ENCODE measurements around the gene MGME1.
"Not testable (repeated sequence)": the region's sequence is repeated elsewhere in the genome, so short reads cannot be mapped to it uniquely, and the experiment has no call there.

Gene MGME1

DNA sequence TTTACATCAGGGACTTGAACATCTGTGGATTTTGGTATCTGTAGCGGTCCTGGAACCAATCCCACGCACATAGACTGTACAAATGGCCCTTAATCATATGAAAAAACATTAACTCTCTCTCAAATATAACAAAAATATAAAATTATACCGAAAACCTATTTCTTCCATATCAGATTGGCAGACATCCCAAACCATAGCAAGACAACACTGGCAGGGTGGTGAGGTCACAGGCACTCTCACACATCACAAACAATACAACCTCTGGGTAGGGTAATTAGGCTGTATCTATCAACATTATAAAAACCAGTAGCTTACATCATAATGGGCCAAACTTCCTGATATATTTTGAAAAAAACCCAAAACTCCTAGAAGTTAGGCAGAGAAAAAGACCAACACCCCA lies 48.0 kb downstream of the MGME1 start:
- H3K4me3 ChIP-seq (replicated peaks; ENCODE audit: low read depth, low read length), result no peak overlapping the region
- TF ChIP-seq, protein P1, sequence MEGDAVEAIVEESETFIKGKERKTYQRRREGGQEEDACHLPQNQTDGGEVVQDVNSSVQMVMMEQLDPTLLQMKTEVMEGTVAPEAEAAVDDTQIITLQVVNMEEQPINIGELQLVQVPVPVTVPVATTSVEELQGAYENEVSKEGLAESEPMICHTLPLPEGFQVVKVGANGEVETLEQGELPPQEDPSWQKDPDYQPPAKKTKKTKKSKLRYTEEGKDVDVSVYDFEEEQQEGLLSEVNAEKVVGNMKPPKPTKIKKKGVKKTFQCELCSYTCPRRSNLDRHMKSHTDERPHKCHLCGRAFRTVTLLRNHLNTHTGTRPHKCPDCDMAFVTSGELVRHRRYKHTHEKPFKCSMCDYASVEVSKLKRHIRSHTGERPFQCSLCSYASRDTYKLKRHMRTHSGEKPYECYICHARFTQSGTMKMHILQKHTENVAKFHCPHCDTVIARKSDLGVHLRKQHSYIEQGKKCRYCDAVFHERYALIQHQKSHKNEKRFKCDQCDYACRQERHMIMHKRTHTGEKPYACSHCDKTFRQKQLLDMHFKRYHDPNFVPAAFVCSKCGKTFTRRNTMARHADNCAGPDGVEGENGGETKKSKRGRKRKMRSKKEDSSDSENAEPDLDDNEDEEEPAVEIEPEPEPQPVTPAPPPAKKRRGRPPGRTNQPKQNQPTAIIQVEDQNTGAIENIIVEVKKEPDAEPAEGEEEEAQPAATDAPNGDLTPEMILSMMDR (IDR thresholded peaks at IDR 0.05; ENCODE audit: low read depth, low read length, missing control alignments), result no peak
- DNase-seq (ENCODE audit: extremely low read depth, low read depth), result no peak

DNA sequence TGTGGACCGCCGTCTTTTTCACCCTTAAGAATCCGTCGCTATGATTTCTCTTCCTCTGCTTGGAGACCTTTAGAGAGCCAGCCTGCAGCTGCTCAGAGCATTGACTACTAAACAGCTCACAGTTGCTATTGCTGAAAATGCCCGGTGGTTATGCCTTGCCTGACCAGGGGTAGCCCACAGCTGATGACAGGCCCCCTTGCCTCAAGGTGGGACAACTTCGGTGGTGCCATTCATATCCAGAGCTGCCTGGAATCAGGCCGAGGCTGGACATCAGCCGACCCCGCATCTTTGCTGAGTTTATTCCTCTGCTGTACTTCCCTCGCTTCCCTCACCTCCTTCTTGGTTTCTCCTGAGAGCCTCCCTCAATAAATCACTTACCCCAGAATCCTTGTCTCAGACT lies 49.3 kb downstream of the MGME1 start:
- TF ChIP-seq, protein P1 (IDR thresholded peaks at IDR 0.05; ENCODE audit: low read depth, low read length, missing control alignments), result no peak
- H3K4me3 ChIP-seq (replicated peaks; ENCODE audit: low read depth, low read length), result no peak overlapping the region
- DNase-seq (ENCODE audit: extremely low read depth, low read depth), result no peak

DNA sequence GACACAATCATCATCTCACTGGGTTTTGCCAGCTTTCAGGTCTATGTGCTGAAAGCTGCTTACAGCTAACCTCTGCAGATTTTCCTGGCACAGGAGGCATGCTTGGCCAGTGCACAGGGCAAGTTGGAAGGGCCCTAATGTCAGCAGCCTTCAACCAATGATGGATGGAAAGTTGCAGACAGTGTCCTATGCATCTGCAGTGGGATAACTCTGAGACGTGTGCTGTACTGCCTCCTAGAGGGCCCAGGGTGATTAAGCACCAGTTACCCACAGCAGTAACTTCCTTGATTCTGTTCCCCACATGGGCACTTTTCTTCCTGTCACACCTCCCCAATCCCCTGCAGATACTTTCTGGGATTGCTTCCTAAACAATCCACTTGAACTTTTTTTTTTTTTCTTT lies 50.2 kb downstream of the MGME1 start:
- H3K4me3 ChIP-seq (replicated peaks; ENCODE audit: low read depth, low read length), result no peak overlapping the region
- TF ChIP-seq, protein P1 (IDR thresholded peaks at IDR 0.05; ENCODE audit: low read depth, low read length, missing control alignments), result peak; percentile 42
- DNase-seq (ENCODE audit: extremely low read depth, low read depth), result no peak

DNA sequence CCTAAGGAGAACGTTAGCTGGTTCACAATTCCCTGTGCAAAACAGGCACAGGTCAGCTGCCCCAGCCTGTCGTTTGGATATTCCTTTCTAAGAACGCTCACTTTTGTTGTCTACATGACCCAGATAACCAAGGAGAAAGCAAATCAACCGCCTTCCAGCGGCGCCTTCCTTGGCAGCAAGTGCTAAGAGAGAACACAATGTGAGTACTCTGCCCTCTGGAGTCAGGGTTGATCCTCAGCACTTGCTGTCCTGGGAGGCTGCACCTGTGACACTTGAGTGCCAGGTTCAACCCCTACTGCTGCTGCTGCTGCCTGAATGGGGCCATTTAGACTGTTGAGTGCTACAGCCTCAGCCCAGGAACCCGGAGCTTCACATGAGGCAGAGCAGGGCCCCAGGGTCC lies 52.1 kb downstream of the MGME1 start:
- TF ChIP-seq, protein P1 (IDR thresholded peaks at IDR 0.05; ENCODE audit: low read depth, low read length, missing control alignments), result no peak

DNA sequence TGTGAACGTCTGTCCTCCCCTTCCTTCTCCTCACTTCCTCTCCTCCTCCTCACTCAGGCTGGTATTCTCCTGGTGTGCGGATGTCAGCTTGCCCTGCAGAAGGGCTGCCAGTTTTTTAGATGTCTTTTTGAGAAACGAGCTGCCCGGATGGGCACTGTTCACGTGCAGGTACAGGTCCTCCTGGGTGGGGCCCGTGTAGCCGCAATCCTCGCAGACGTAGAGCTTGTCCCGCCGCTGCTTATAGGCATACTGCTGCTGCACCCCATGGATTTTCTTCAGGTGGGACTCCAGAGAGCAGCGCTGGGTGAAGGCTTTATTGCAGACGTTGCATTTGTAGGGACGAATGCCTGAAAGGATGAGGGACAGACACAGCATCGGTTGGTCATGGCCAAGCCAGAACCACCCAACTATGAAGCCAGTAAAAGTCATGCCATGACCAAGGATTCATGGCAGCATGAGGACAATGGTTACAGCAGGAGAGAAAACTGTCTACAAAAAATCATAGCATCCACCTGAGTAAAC lies 55.8 kb downstream of the MGME1 start:
- TF ChIP-seq, protein P1 (IDR thresholded peaks at IDR 0.05; ENCODE audit: low read depth, low read length, missing control alignments), result no peak
- DNase-seq (ENCODE audit: extremely low read depth, low read depth), result no peak
- no peak overlapping the region for H3K4me3 ChIP-seq (replicated peaks; ENCODE audit: low read depth, low read length)

More for the DNA sequence above, 52.1 kb downstream of the MGME1 start:
- H3K4me3 ChIP-seq (replicated peaks; ENCODE audit: low read depth, low read length), result no peak overlapping the region
- no peak for DNase-seq (ENCODE audit: extremely low read depth, low read depth)

DNA sequence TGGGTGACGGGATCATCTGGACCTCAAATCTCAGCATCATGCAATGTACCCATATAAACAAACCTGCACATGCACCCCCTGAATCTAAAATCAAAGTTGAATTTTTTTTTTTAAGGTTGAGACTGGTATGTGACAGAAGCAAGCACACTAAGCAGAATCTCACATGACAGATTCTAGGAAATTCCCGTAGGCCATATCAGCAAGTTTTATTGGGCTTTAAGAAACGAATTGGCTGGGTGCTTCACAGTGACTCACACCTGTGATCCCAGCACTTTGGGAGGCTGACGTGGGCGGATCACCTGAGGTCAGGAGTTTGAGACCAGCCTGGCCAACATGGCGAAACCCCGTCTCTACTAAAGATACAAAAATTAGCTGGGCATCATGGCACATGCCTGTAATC lies 58.2 kb downstream of the MGME1 start:
- not testable (repeated sequence) for H3K4me3 ChIP-seq (replicated peaks; ENCODE audit: low read depth, low read length); DNase-seq (ENCODE audit: extremely low read depth, low read depth)

DNA sequence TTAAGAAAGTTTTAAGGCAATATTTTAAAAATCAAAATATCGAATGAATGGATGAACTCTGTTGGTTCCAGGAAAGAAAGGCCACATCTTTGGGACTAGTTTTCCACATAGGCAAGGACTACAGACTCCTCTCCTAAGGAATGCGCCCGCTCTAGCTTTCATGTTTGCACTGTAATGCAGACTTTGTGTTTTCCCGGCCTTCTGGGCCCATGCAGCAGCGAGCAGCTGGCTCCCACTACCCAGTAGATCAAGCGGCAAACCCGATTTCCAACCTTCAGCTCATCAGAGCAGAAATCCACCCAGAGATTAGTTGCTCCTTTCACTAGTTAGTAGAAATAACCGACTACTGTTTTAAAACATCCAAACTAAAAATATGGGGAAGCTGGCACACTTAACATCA lies 61.2 kb downstream of the MGME1 start:
- H3K4me3 ChIP-seq (replicated peaks; ENCODE audit: low read depth, low read length), result no peak overlapping the region
- TF ChIP-seq, protein P1 (IDR thresholded peaks at IDR 0.05; ENCODE audit: low read depth, low read length, missing control alignments), result no peak
- DNase-seq (ENCODE audit: extremely low read depth, low read depth), result no peak

Data from HFF-Myc (cell line).